A673 (cell line): ENCODE measurements around the gene REXO1. TPM values are rescaled to one million over a fixed set of nuclear protein-coding genes. Genes with fewer than 3 reads are reported as not detected.

Experiments
- BruUV-seq: library from RNA; stranded (reverse); fragments of 400-500 nt; replicated peaks from 2 replicates; lab custom pipeline; 2021; lab: Mats Ljungman, UMichigan
- CTCF ChIA-PET: fragments of 300-600 bp; sonication (Branson Sonifier 250); formaldehyde crosslinking; loops from one replicate; lab custom pipeline; 2022; ENCODE audit warnings: antibody characterized with exemption; lab: Charles Lee
- POLR2A ChIA-PET: fragments of 300-600 bp; sonication (Branson Sonifier 250); formaldehyde crosslinking; loops from one replicate; lab custom pipeline; 2022; ENCODE audit warnings: antibody characterized with exemption; ENCODE audit not compliant: low non-redundant PET; lab: Charles Lee
- DNase-seq: peaks from one replicate; pipeline ENCODE4 v3.0.0-alpha.2; 2015; ENCODE audit warnings: low spot score
- H3K27ac ChIP-seq: fragments of 200-600 bp; sonication (generic); 2 replicates; pipeline ENCODE4 v1.5.1; 2016; ENCODE audit warnings: mixed run types, low read depth, mild to moderate bottlenecking, mixed read lengths, antibody characterized with exemption, low read length; ENCODE audit not compliant: poor library complexity, severe bottlenecking
- H3K27me3 ChIP-seq: fragments of 200-600 bp; sonication (generic); replicated peaks from 2 replicates; pipeline ENCODE4 v1.6.1; 2017; ENCODE audit warnings: mixed run types, low read depth, mild to moderate bottlenecking, mixed read lengths, antibody characterized with exemption, low read length; ENCODE audit not compliant: insufficient read depth, poor library complexity
- H3K36me3 ChIP-seq: fragments of 200-600 bp; sonication (generic); 2 replicates; pipeline ENCODE4 v1.6.1; 2016; ENCODE audit warnings: mixed run types, mild to moderate bottlenecking, mixed read lengths, antibody characterized with exemption, low read length; ENCODE audit not compliant: insufficient read depth, poor library complexity, severe bottlenecking
- H3K4me1 ChIP-seq: fragments of 200-600 bp; sonication (generic); 2 replicates; pipeline ENCODE4 v1.6.1; 2017; ENCODE audit warnings: mixed run types, mild to moderate bottlenecking, mixed read lengths, antibody characterized with exemption, low read length; ENCODE audit not compliant: insufficient read depth, poor library complexity, severe bottlenecking
- H3K4me3 ChIP-seq: fragments of 200-600 bp; sonication (generic); 2 replicates; pipeline ENCODE4 v1.5.1; 2016; ENCODE audit warnings: low read depth, mixed run types, mild to moderate bottlenecking, mixed read lengths, low read length; ENCODE audit not compliant: poor library complexity, severe bottlenecking
- H3K9me3 ChIP-seq: fragments of 200-600 bp; sonication (generic); 2 replicates; pipeline ENCODE4 v1.6.1; 2016; ENCODE audit warnings: mixed run types, low read depth, mild to moderate bottlenecking, mixed read lengths, antibody characterized with exemption, low read length; ENCODE audit not compliant: poor library complexity, severe bottlenecking
- EZH2 ChIP-seq: fragments of 200-600 bp; sonication (generic); IDR thresholded peaks from 2 replicates; pipeline ENCODE4 v1.6.1; 2017; ENCODE audit warnings: borderline replicate concordance, low read depth, mild to moderate bottlenecking, mixed read lengths, antibody characterized with exemption, low read length; ENCODE audit not compliant: poor library complexity, severe bottlenecking
- intact Hi-C: fragments of 100-400 bp; cut with micrococcal nuclease; formaldehyde crosslinking; loops from one replicate; pipeline ENCODE4 v1.10.0; 2022; ENCODE audit not compliant: unreplicated experiment
- total RNA-seq: library from RNA; stranded (reverse); gene quantifications from 2 replicates; pipeline ENCODE4 v1.2.3, GENCODE V29; 2021
- TF ChIP-seq, protein P1 (sequence below): fragments of 300-800, 200-600 bp; sonication (generic); conservative IDR thresholded peaks from 2 replicates; pipeline ENCODE4 v1.5.1; 2017; ENCODE audit warnings: low read depth, mild to moderate bottlenecking, antibody characterized with exemption, low read length, moderate library complexity, mixed read lengths

REXO1 gene
- total RNA-seq, 1 experiment from 2014 or later: 53.0 TPM

DNA sequence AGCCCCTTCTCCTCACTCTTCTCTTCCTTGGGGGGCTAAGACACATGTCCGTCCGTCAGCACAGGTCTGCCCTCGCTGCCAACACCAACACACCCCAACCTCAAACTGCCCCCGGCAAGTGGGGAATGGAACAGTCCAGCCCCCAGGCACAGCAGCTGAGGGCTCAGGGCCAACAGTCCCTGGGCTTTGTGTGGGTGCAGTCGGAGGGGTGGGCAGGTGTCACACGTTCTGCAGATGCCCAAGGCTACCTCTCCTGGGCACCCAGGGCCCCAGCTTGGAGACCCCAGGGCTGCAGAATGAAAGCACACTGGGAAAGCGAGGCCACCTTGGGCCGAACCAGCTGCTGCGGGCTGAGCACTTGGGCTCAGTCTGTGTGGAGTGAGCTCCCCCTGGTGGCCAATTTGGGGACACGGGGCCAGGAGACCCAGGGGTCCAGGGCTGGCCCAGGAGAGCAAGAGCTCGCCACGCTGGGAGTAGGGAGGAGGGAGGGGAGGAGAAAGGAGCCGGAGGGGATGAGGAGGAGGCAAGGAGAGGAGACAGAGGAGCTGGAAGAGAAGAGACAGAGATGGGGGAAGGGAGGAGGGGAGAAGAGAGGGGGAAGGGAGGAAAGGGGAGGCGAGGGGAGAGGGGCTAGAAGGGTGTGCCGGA lies 22.2 kb downstream of the REXO1 start:
- intact Hi-C loops: no loop called here
- TF ChIP-seq, protein P1, sequence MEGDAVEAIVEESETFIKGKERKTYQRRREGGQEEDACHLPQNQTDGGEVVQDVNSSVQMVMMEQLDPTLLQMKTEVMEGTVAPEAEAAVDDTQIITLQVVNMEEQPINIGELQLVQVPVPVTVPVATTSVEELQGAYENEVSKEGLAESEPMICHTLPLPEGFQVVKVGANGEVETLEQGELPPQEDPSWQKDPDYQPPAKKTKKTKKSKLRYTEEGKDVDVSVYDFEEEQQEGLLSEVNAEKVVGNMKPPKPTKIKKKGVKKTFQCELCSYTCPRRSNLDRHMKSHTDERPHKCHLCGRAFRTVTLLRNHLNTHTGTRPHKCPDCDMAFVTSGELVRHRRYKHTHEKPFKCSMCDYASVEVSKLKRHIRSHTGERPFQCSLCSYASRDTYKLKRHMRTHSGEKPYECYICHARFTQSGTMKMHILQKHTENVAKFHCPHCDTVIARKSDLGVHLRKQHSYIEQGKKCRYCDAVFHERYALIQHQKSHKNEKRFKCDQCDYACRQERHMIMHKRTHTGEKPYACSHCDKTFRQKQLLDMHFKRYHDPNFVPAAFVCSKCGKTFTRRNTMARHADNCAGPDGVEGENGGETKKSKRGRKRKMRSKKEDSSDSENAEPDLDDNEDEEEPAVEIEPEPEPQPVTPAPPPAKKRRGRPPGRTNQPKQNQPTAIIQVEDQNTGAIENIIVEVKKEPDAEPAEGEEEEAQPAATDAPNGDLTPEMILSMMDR: peak; percentile 98
- TF ChIP-seq EZH2: no peak
- H3K4me1 ChIP-seq: no peaks in the 10 kb centered on the region
- H3K36me3 ChIP-seq: peaks cover 19% of the 10 kb centered on the region
- H3K4me3 ChIP-seq: no peak overlapping the region
- no TSS peak for BruUV-seq
- H3K27me3 ChIP-seq: no peaks in the 10 kb centered on the region
- peak; percentile 88 for DNase-seq
- ChIA-PET POLR2A (interaction anchor here (0.5 kb wide), 1 partner anchor 585 kb away, joined by 14 read pairs; no protein-coding TSS in a partner anchor), CTCF (interaction anchor here (0.5 to 2.0 kb wide), 19 partner anchors 11 to 1402 kb away, joined by 3 to 23 read pairs (median 5); partner anchors contain the start of gene ATP8B3)
- H3K27ac ChIP-seq: no peak overlapping the region
- no peaks in the 10 kb centered on the region for H3K9me3 ChIP-seq

DNA sequence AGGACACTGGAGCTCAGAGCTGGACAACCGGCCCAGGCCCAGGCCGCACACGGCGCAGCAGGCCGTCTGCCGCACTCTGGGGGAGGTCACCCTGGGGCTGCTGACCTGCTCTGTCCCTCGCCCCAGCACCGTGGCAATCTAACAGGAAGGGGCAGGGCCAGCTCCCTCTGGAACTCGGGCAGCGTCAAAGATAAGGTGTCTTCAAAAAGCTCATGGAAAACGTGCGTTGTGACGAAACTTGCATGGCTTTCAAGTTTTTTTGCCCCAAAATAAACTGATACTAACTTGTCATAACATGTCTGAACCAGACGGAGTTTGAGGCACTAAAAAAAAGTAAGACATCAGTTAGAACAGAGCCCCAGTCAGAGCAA lies 24.0 kb downstream of the REXO1 start:
- H3K27ac ChIP-seq: no peak overlapping the region
- H3K4me3 ChIP-seq: no peak overlapping the region
- ChIA-PET CTCF (interaction anchor here (0.6 kb wide), 1 partner anchor 20 kb away, joined by 4 read pairs; no protein-coding TSS in a partner anchor), POLR2A (no interaction called here)
- H3K27me3 ChIP-seq: no peaks in the 10 kb centered on the region
- peaks cover 30% of the 10 kb centered on the region for H3K36me3 ChIP-seq
- no peak for DNase-seq
- intact Hi-C loops: no loop called here
- no TSS peak for BruUV-seq
- TF ChIP-seq, protein P1: no peak
- TF ChIP-seq EZH2: no peak
- H3K4me1 ChIP-seq: no peaks in the 10 kb centered on the region
- no peaks in the 10 kb centered on the region for H3K9me3 ChIP-seq

DNA sequence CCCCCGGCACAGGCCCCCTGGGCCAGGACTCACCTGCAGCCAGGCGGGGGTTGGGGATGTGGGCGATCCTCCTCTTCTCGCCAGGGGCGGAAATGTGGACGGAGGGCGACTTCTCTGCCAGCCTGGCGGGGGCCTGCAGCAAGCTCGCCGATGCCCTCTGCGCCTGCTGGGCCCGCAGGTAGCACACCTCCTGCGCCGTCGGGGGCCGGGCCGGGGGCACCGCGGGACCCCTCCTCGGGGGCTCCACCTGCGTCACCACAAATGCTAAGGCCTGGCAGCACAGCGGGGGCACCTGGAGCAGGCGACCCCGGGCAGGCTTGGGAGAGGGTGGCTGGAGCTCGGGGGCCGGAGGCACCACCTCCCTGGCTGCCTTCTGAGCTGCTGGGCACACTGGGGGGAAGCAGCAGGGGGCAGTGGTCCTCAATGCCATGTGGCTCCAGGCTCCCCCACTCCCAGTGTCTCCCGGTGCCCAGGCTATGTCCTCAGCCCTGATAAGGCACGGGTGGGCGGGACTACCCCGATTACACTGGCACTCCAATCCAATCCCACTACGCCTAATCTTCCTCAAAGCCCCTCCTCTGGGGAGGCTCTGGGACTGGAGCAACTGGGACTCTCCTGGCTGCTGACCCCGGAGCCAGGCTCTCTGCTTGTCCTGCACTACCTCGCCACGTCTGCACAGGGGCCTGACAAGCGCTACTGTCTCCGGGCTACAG lies 24.6 kb downstream of the REXO1 start:
- no peak overlapping the region for H3K4me3 ChIP-seq
- H3K27me3 ChIP-seq: no peaks in the 10 kb centered on the region
- H3K4me1 ChIP-seq: no peaks in the 10 kb centered on the region
- CTCF ChIA-PET: no interaction called here
- H3K9me3 ChIP-seq: no peaks in the 10 kb centered on the region
- no peak for TF ChIP-seq EZH2
- TF ChIP-seq, protein P1: no peak
- H3K27ac ChIP-seq: no peak overlapping the region
- intact Hi-C loops: no loop called here
- no TSS peak for BruUV-seq
- no peak for DNase-seq
- H3K36me3 ChIP-seq: peaks cover 34% of the 10 kb centered on the region
- POLR2A ChIA-PET: no interaction called here
